AG10803 (cell line): ENCODE results near the gene OPA3.

Experiments
- DNase-seq: peaks from one replicate; pipeline ENCODE4 v3.0.0; 2010; ENCODE audit warnings: low read depth
- H3K4me3 ChIP-seq: 2 replicates; pipeline ENCODE4 v1.5.1; 2011; ENCODE audit warnings: mild to moderate bottlenecking, low read length, control low read depth
- TF ChIP-seq, protein P1 (sequence below): conservative IDR thresholded peaks from 2 replicates; pipeline ENCODE4 v1.5.1; 2011; ENCODE audit warnings: mild to moderate bottlenecking, low read length, control low read depth, inconsistent platforms

OPA3 gene

DNA sequence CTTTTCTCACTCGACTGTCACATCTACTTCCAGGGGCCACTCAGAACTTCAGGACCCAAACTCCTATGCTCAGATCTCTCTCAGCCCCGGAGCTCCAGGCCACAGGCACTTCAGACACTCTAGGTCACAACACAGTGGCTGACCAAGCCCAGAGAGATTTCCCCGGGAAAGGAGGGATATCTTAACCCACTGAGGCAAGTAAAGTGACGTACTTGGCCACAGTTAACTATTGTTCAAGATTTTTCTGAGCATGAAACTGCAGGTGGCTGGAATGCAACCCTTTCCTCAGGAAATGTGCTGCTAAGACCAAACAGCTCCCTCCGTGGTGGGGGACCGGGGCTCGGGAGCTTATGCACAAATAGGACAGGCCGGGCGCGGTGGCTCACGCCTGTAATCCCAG, 23.9 kb downstream of the OPA3 start:
- DNase-seq = no peak
- TF ChIP-seq, protein P1, sequence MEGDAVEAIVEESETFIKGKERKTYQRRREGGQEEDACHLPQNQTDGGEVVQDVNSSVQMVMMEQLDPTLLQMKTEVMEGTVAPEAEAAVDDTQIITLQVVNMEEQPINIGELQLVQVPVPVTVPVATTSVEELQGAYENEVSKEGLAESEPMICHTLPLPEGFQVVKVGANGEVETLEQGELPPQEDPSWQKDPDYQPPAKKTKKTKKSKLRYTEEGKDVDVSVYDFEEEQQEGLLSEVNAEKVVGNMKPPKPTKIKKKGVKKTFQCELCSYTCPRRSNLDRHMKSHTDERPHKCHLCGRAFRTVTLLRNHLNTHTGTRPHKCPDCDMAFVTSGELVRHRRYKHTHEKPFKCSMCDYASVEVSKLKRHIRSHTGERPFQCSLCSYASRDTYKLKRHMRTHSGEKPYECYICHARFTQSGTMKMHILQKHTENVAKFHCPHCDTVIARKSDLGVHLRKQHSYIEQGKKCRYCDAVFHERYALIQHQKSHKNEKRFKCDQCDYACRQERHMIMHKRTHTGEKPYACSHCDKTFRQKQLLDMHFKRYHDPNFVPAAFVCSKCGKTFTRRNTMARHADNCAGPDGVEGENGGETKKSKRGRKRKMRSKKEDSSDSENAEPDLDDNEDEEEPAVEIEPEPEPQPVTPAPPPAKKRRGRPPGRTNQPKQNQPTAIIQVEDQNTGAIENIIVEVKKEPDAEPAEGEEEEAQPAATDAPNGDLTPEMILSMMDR = no peak

DNA sequence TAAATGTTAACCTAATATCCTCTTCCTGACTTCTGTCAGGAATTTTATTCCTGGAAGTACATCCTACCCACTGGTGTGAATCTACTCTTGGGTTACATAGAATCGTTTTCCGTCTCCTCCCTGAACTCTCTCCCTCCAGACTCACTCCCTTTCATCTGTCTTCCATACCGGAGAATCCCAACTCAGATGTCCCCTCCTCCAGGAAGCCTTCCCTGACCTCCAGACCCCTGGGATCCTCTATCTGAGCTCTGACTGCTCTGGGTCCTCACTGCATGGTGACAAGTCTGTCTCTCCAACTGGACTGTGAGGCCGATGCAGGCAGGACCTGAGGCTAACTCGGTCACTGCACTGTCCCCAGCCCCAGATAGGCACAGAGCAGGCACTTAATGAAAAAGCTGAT, 24.6 kb downstream of the OPA3 start:
- no peak for DNase-seq
- no peak overlapping the region for H3K4me3 ChIP-seq
- TF ChIP-seq, protein P1 = no peak

More for the DNA sequence above, 23.9 kb downstream of the OPA3 start:
- no peak overlapping the region for H3K4me3 ChIP-seq

DNA sequence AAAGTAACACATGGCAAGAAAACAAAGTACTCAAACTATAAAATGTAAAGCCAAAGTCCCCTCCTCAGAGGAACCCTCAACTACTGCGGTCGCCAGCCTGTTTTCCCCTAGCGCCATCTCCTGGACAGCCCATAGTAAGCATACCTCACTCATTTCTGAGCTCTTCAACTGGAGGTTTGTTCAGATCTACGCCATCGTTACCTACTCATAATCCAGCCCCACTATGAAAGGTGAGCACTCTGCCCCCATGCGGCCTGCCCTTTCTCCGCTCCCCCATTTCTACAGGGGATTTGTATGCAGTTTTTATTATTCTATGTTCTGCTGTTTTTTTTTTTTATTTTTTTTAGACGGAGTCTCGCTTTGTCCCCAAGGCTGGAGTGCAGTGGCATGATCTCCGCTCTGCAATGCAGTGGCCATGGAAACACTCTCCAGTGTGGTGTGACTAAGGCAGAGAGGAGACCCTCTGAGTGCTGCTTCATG, 26.2 kb downstream of the OPA3 start:
- DNase-seq = no peak
- no peak overlapping the region for H3K4me3 ChIP-seq
- TF ChIP-seq, protein P1 = peak; percentile 63

DNA sequence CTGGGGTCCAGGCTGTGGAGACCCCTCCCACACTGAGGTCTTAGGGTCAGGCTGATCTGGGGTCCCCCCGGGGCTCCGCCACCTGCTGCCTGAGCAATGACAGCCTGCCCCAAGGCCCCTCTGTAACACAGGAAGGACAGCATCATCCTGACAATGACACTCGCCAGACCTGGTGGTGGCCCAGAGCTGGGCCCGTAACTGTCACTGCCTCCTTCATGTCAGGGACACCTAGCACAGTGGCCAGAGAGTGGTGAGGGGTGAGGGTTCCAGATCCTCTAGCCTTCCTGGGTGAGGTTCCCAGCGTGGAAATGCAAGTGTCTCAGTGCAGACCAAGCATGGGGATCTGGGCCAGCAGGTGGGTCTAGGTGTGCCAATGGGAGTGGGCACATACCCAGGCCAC, 27.8 kb downstream of the OPA3 start:
- no peak for DNase-seq
- no peak overlapping the region for H3K4me3 ChIP-seq
- TF ChIP-seq, protein P1 = no peak

DNA sequence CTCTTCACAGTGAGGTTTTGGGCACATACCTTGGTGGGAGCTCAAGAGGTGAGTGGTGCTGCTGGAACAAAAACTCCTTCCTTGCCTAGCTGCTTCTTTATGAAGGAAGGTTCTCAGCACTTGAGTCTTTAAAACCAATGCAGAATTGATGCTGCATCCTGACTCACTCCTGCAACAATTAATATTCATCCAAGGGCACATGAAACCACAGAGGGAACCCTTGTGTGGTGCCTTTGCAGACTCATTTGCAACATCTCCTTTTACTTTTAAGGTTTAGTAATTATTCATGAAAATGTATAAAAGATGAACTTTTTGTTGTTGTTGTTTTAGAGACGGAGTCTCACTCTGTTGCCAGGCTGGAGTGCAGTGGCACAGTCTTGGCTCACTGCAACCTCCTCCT, 30.1 kb downstream of the OPA3 start:
- no peak for DNase-seq
- TF ChIP-seq, protein P1 = no peak
- H3K4me3 ChIP-seq = no peak overlapping the region

DNA sequence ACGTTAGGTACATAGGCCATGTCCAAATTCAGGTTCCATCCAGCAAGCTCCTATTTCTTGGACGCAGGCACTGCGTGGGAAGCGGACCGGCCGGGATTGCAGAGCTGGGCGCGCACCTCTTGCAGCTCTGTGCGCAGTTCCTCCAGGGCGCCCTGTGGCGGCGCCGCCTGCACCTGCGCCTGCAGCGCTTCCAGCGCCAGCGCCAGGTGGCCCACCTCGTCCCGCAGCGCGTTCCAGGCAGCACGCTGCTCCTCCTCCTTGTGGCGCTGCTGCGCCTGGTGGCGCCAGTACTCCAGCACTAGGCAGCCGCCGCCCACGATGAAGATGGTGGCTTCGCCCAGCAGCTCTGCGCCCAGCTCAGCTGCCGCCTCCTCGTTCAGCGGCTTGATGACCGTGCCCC, 31.1 kb downstream of the OPA3 start:
- TF ChIP-seq, protein P1 = no peak
- DNase-seq = no peak
- no peak overlapping the region for H3K4me3 ChIP-seq

DNA sequence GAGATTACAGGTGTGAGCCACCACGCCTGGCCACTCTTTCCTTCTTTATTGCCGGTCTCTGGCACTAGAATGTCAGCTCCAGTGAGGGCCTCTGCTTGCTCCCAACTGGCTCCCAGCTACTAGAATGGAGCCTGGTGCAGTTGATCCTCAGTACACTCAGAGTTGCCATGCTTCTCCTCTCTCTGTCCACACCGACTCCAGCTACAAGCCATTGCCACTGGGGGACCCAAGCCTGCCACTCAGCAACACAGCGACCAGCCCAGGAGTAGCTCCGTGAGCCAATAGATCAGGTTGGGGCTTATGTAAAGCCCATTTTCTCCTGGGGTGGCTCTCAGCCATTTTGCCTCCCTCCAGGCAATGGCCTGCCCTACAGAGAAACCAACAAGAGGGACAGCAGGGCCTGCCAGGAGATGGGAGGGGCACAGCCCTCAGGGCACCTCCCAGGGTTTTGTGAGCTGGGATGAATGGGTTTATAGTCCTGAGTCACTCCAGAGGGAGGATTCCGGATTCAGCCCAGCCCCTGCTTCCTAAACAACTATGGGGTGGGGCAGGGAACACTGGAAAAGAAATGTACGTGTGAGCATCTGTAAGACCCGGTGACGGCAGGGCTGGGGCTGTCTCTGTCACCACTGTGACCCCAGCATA, 36.5 kb downstream of the OPA3 start:
- TF ChIP-seq, protein P1 = no peak
- no peak overlapping the region for H3K4me3 ChIP-seq
- peak; percentile 31 for DNase-seq
